ENCODE results near the gene GOLPH3L.
A peak's percentile ranks its signal among the peaks of the same experiment; 100 is the strongest.
"Not testable (repeated sequence)": the region's sequence is repeated elsewhere in the genome, so short reads cannot be mapped to it uniquely, and the experiment has no call there.

The GOLPH3L gene

GRCh38 chr1:150615346-150616201 lies 81.4 kb downstream of the GOLPH3L start:
- DNase-seq (ENCODE audit: low spot score), result no peak

GRCh38 chr1:150613061-150613920 lies 83.7 kb downstream of the GOLPH3L start:
- peak; percentile 75 for DNase-seq (ENCODE audit: low spot score)

GRCh38 chr1:150612014-150612345 lies 85.0 kb downstream of the GOLPH3L start:
- no peak for DNase-seq (ENCODE audit: low spot score)

GRCh38 chr1:150610576-150610975 lies 86.4 kb downstream of the GOLPH3L start:
- no peak for DNase-seq (ENCODE audit: low spot score)

- no peak for DNase-seq (ENCODE audit: low spot score)
Measured at GRCh38 chr1:150609732-150610131, 87.2 kb downstream of the GOLPH3L start.

GRCh38 chr1:150606463-150607142 lies 90.4 kb downstream of the GOLPH3L start:
- no peak for DNase-seq (ENCODE audit: low spot score)

GRCh38 chr1:150605451-150605731 lies 91.6 kb downstream of the GOLPH3L start:
- not testable (repeated sequence) for DNase-seq (ENCODE audit: low spot score)

GRCh38 chr1:150604226-150604588 lies 92.7 kb downstream of the GOLPH3L start:
- no peak for DNase-seq (ENCODE audit: low spot score)

- no peak for DNase-seq (ENCODE audit: low spot score)
Measured at GRCh38 chr1:150603711-150604110, 93.2 kb downstream of the GOLPH3L start.

- DNase-seq (ENCODE audit: low spot score), result not testable (repeated sequence)
Measured at GRCh38 chr1:150602372-150602771, 94.6 kb downstream of the GOLPH3L start.

GRCh38 chr1:150601540-150601939 lies 95.4 kb downstream of the GOLPH3L start:
- no peak for DNase-seq (ENCODE audit: low spot score)

GRCh38 chr1:150598346-150598745 lies 98.6 kb downstream of the GOLPH3L start:
- not testable (repeated sequence) for DNase-seq (ENCODE audit: low spot score)

GRCh38 chr1:150596976-150597375 lies 100.0 kb downstream of the GOLPH3L start:
- DNase-seq (ENCODE audit: low spot score), result no peak

All from CD4-positive, alpha-beta T cell treated with Interleukin-15 for 4 hours (primary cell).